ENCODE data around the gene EXTL2.

- TF ChIP-seq MAX (CRISPR knock-in tag; IDR thresholded peaks at IDR 0.05) (no peak), USF2 (CRISPR knock-in tag; IDR thresholded peaks at IDR 0.05) (no peak)
These were observed 3.3 kb downstream of the EXTL2 start for GRCh38 chr1:100891380-100891779.
